ENCODE results near the gene BLOC1S6. TPM values are rescaled to one million over a fixed set of nuclear protein-coding genes. Genes with fewer than 3 reads are reported as not detected.
A peak's percentile ranks its signal among the peaks of the same experiment; 100 is the strongest.

BLOC1S6 gene
- total and polyA plus RNA-seq, 2 of the 8 experiments (the other 6 are each of a cell fraction or from before 2014, with no cell fraction given), result 4.5 to 28.8 TPM

DNA sequence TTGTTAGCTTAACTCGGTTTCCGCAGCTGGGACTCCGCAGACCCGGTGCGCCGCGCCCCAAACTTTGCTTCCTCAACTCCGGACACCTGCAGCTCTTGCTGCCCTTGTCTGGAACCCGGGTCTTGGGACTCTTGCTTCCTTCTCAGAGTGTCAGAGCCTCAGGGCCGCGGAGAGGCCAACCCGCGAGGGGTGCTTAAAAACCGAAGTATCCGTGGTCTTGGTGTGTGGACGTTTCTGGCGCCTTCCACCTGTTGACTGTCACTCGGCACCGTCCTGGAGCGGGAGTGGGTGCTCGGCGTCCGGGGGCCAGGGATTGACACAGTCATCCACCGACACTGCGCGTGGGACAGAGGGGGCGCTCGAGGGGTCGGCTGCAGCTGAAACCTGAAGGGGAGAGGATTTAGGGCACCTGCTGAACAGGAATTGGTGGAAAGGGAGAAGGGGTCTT, 48.0 kb downstream of the BLOC1S6 start:
- H4K8ac ChIP-seq (ENCODE audit: extremely low read depth, insufficient read depth, low read length), result no peak overlapping the region; the same call in 1 of the 2 replicates
- no peak overlapping the region for H2BK120ac ChIP-seq (replicated peaks; ENCODE audit: low read depth, low read length)
- no peaks in the 10 kb centered on the region for H3K9me3 ChIP-seq (ENCODE audit: insufficient read depth in 2 of 2, low read depth in 1 of 2, low read length in 1 of 2)
- no peak overlapping the region for H2BK5ac ChIP-seq (ENCODE audit: low read depth, low read length)
- CTCF ChIA-PET (ENCODE audit: partially characterized antibody), result interaction anchor here (0.8 to 1.3 kb wide), 6 partner anchors 10 to 49 kb away, joined by 3 to 6 read pairs (median 3); no protein-coding TSS in a partner anchor
- H3K36me3 ChIP-seq (ENCODE audit: control insufficient read depth in 2 of 4, insufficient read depth in 4 of 4, low read length in 3 of 4), result no peaks in the 10 kb centered on the region
- H3K79me2 ChIP-seq (ENCODE audit: control insufficient read depth in 1 of 2, insufficient read depth in 2 of 2, low read length in 2 of 2), result no peaks in the 10 kb centered on the region
- H3K23ac ChIP-seq (ENCODE audit: insufficient read length), result no peak overlapping the region
- H2AFZ ChIP-seq (ENCODE audit: low read length), result peak overlapping the region; percentile 73; the same call in 1 of the 2 replicates
- H3K4me1 ChIP-seq (replicated peaks in 1 of 4; ENCODE audit: control insufficient read depth in 3 of 4, insufficient read depth in 4 of 4, low read length in 3 of 4), result peaks cover 0 to 7% (median 1%) of the 10 kb centered on the region in 4 experiments; a peak in 3 of 7 replicates
- no peak for DNase-seq (ENCODE audit: low read depth in 1 of 2, low spot score in 2 of 2)
- WGBS, 2 experiments (ENCODE audit: extremely low coverage in 1 of 2, insufficient coverage in 1 of 2, insufficient read length in 1 of 2, insufficient replicate concordance in 2 of 2, low coverage in 1 of 2, low lambda C conversion rate in 2 of 2, missing lambda C conversion rate in 1 of 2), result 3% methylated on average over 28 of the region's 29 CpGs; no CpG with 5 or more reads in 1 of the 2 experiments
- H3K4ac ChIP-seq (replicated peaks; ENCODE audit: insufficient read length, low read depth, low read length), result no peak overlapping the region
- no peak overlapping the region for H3K18ac ChIP-seq (ENCODE audit: extremely low read depth, low read length)
- H4K5ac ChIP-seq (ENCODE audit: insufficient read length, low read depth, low read length), result no peak overlapping the region
- H3K27ac ChIP-seq (ENCODE audit: low read depth, low read length), result no peak overlapping the region
- H3K9ac ChIP-seq (replicated peaks in 1 of 4; ENCODE audit: extremely low read depth in 1 of 4, low read depth in 3 of 4, low read length in 3 of 4), result no peak overlapping the region
- peak overlapping the region; percentile 52 to 75 (median 70) for H3K4me3 ChIP-seq (ENCODE audit: extremely low read depth in 1 of 4, insufficient read depth in 2 of 4, low read depth in 3 of 4, low read length in 4 of 4)
- H2AK5ac ChIP-seq (ENCODE audit: low read depth, low read length), result no peak overlapping the region
- no peak overlapping the region for H2BK20ac ChIP-seq (ENCODE audit: low read length)
- TF ChIP-seq, protein P1, sequence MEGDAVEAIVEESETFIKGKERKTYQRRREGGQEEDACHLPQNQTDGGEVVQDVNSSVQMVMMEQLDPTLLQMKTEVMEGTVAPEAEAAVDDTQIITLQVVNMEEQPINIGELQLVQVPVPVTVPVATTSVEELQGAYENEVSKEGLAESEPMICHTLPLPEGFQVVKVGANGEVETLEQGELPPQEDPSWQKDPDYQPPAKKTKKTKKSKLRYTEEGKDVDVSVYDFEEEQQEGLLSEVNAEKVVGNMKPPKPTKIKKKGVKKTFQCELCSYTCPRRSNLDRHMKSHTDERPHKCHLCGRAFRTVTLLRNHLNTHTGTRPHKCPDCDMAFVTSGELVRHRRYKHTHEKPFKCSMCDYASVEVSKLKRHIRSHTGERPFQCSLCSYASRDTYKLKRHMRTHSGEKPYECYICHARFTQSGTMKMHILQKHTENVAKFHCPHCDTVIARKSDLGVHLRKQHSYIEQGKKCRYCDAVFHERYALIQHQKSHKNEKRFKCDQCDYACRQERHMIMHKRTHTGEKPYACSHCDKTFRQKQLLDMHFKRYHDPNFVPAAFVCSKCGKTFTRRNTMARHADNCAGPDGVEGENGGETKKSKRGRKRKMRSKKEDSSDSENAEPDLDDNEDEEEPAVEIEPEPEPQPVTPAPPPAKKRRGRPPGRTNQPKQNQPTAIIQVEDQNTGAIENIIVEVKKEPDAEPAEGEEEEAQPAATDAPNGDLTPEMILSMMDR (IDR thresholded peaks at IDR 0.05; ENCODE audit: control extremely low read depth in 1 of 3, insufficient read depth in 1 of 3, low read depth in 1 of 3, low read length in 3 of 3), result peak; percentile 34 to 59 (median 53); a peak in 3 of 4 replicates
- TF ChIP-seq BRCA1 (IDR thresholded peaks at IDR 0.05; ENCODE audit: low read depth, low read length) (no peak), POLR2A (IDR thresholded peaks at IDR 0.05; ENCODE audit: control extremely low read depth in 1 of 2, low read depth in 2 of 2, low read length in 2 of 2) (no peak), TBP (IDR thresholded peaks at IDR 0.05; ENCODE audit: low read depth, low read length) (no peak), SUZ12 (IDR thresholded peaks at IDR 0.05; ENCODE audit: low read length) (peak; percentile 43; the same call in 1 of the 2 replicates), TAF7 (optimal IDR thresholded peaks at IDR 0.05; ENCODE audit: borderline replicate concordance, low read depth, low read length) (no peak), EZH2 (IDR thresholded peaks at IDR 0.05; ENCODE audit: low read depth, low read length, severe bottlenecking) (peak; percentile 65), CHD2 (IDR thresholded peaks at IDR 0.05; ENCODE audit: low read length) (no peak), HDAC6 (IDR thresholded peaks at IDR 0.05; ENCODE audit: low read depth, low read length) (no peak), CEBPB (IDR thresholded peaks at IDR 0.05; ENCODE audit: low read depth, low read length) (no peak), POU5F1 (IDR thresholded peaks at IDR 0.05; ENCODE audit: low read depth, low read length) (no peak)
- H3K27me3 ChIP-seq (replicated peaks in 1 of 4; ENCODE audit: control insufficient read depth in 3 of 4, extremely low read depth in 1 of 4, insufficient read depth in 3 of 4, low read length in 3 of 4), result peaks cover 0 to 25% (median 19%) of the 10 kb centered on the region in 4 experiments; a peak in 6 of 7 replicates
- H4K20me1 ChIP-seq (replicated peaks in 1 of 2; ENCODE audit: control insufficient read depth in 1 of 2, insufficient read depth in 2 of 2, low read length in 2 of 2), result no peaks in the 10 kb centered on the region
- no peak for FAIRE-seq
- no peak overlapping the region for H4K91ac ChIP-seq (replicated peaks; ENCODE audit: insufficient read length, low read length)
- no peaks in the 10 kb centered on the region for H3K79me1 ChIP-seq (ENCODE audit: low read depth, low read length)
- no peak overlapping the region for H2BK12ac ChIP-seq (ENCODE audit: low read depth, low read length)
- POLR2A ChIA-PET (ENCODE audit: partially characterized antibody), result interaction anchor here (1.0 to 1.1 kb wide), 2 partner anchors 48 to 69 kb away, joined by 3 read pairs; partner anchors contain the start of gene BLOC1S6
- no peak overlapping the region for H2BK15ac ChIP-seq (ENCODE audit: low read length)
- no peak overlapping the region for H3K14ac ChIP-seq (ENCODE audit: insufficient read length)
- peaks cover 10% of the 10 kb centered on the region; the same call in 1 of the 2 replicates for H3K23me2 ChIP-seq (ENCODE audit: low read depth, low read length)
- H3K56ac ChIP-seq (replicated peaks; ENCODE audit: insufficient read length, low read depth, low read length), result no peak overlapping the region
- peak overlapping the region; percentile 81 to 83 for H3K4me2 ChIP-seq (ENCODE audit: insufficient read depth in 1 of 2, low read depth in 2 of 2, low read length in 2 of 2)

All from H1 (cell line).